HUES6 (cell line): ENCODE data around the gene PARP8.

ENCODE experiments used
- H3K27ac ChIP-seq: 2 replicates; pipeline ENCODE4 v1.7.0; 2013; ENCODE audit warnings: low read depth, mild to moderate bottlenecking, low read length, inconsistent platforms
- H3K27me3 ChIP-seq: 2 replicates; pipeline ENCODE4 v1.6.1; 2013; ENCODE audit warnings: low read length; ENCODE audit not compliant: control insufficient read depth, insufficient read depth
- H3K36me3 ChIP-seq: 2 replicates; pipeline ENCODE4 v1.6.1; 2013; ENCODE audit warnings: low read length; ENCODE audit not compliant: control insufficient read depth, insufficient read depth
- H3K4me1 ChIP-seq: 2 replicates; pipeline ENCODE4 v1.6.1; 2013; ENCODE audit warnings: low read length; ENCODE audit not compliant: control insufficient read depth, insufficient read depth
- H3K4me3 ChIP-seq: 2 replicates; pipeline ENCODE4 v1.5.1; 2013; ENCODE audit warnings: low read depth, low read length
- H3K9ac ChIP-seq: one replicate; pipeline ENCODE4 v1.6.1; 2013; ENCODE audit warnings: mild to moderate bottlenecking, low read length
- H3K9me3 ChIP-seq: 2 replicates; pipeline ENCODE4 v1.6.1; 2013; ENCODE audit warnings: low read depth, low read length; ENCODE audit not compliant: control insufficient read depth, insufficient read depth

PARP8 gene

DNA sequence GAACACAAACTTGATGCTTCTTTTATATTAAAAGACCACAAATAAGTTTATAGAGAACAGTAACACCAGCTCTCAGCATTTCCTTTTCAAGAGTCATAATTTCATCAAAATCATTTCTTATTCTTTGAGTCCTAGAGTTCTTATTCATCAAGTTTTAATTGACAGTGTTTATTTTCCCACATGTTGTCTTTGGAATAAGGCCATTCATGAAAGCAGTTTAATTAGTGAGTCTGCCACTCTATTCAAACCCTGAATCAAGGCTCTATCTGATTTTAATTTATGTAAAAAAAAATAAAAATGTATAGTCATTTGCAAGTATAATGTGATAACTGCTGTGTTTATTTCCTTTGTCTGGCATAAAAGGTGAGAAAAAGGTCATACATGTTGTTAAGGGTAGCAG is 176.7 kb downstream of the PARP8 start:
- Histone ChIP-seq H3K4me1 (no peaks in the 10 kb centered on the region), H3K27ac (no peak overlapping the region), H3K4me3 (no peak overlapping the region), H3K9ac (no peak overlapping the region), H3K27me3 (no peaks in the 10 kb centered on the region), H3K9me3 (no peaks in the 10 kb centered on the region), H3K36me3 (peaks cover 3% of the 10 kb centered on the region; the same call in 1 of the 2 replicates)

DNA sequence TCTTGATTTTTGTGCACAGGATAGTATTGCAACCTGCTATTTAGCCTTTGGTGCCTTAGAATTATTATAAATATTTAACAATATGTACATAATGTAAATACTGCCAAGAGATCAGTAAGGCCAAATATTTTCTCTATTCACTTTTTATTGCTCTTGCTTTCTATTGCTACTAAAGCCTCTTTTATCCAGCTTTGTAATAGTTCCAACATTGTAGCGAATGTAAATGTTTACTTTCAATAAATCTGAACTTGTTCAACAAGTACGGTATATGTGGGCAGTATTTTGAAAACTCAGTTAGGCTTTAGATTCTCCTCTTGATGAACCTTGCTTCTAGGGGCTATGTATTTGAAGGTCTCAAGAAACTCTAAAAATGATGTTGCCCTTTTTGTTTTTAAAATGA is 179.8 kb downstream of the PARP8 start:
- peaks cover 3% of the 10 kb centered on the region; the same call in 1 of the 2 replicates for H3K36me3 ChIP-seq
- H3K27me3 ChIP-seq: no peaks in the 10 kb centered on the region
- H3K27ac ChIP-seq: no peak overlapping the region
- H3K4me1 ChIP-seq: no peaks in the 10 kb centered on the region
- H3K4me3 ChIP-seq: no peak overlapping the region
- H3K9ac ChIP-seq: no peak overlapping the region
- H3K9me3 ChIP-seq: no peaks in the 10 kb centered on the region

DNA sequence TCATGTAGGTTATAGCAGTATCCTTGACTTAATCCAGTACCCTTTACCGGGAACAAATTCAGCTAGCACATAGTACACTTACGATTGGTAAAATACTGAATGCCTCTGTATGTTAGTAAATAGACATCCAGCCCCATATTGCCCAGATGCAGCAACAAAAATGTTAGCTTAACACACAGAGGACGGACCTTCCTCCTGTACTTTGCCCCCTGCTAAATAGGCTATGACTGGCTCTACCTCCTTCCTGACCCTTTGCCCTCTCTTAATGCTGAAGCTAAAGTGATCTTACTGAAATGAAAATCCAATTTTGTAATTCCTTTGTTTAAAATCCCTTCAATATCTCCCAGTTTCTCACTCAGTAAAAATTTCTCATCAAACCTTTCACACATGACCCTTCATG is 183.1 kb downstream of the PARP8 start:
- Histone ChIP-seq H3K4me1 (no peaks in the 10 kb centered on the region), H3K9me3 (no peaks in the 10 kb centered on the region), H3K9ac (no peak overlapping the region), H3K4me3 (no peak overlapping the region), H3K36me3 (no peaks in the 10 kb centered on the region), H3K27ac (no peak overlapping the region), H3K27me3 (no peaks in the 10 kb centered on the region)

DNA sequence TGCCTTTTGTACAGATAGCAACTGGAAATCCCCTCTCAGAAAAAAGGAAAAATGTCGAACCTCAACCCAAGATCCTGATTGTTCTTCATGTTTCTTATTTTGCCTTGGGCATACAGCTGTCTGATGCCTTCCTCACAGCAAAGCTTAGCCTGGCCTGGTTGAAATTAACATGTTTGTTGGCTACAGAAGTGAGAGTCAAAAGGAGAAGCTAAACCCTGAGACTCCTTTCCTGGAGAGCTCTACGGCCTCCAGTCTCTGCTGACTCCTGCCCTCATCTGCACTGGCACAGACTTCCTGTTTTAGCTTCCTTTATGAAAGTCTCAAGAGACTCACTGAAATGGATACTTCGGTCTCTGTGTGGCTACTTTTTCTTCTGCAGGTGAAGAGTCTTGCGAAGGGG is 186.7 kb downstream of the PARP8 start:
- Histone ChIP-seq H3K27ac (no peak overlapping the region), H3K27me3 (no peaks in the 10 kb centered on the region), H3K9me3 (no peaks in the 10 kb centered on the region), H3K4me3 (no peak overlapping the region), H3K4me1 (no peaks in the 10 kb centered on the region), H3K36me3 (no peaks in the 10 kb centered on the region), H3K9ac (no peak overlapping the region)

DNA sequence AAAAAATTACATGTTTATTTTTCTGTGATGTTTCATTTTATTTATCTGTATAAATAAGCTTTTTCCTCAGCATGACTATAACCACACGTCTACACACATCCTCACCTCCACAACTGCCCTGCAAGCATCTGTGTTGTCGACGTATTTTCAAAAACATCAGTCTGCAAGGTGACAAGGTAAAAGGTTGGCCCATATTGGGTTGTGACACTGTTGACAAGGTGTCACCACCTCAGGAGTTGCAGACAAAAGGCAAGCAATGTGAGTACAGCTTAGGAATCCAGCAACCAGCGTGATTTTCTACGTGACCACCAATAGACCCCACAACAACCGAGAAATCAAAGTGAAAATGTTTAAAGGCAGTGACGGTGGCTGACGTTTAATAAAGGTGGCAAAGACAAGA is 187.6 kb downstream of the PARP8 start:
- Histone ChIP-seq H3K4me1 (no peaks in the 10 kb centered on the region), H3K9me3 (no peaks in the 10 kb centered on the region), H3K9ac (no peak overlapping the region), H3K4me3 (no peak overlapping the region), H3K27me3 (no peaks in the 10 kb centered on the region), H3K36me3 (no peaks in the 10 kb centered on the region), H3K27ac (no peak overlapping the region)

DNA sequence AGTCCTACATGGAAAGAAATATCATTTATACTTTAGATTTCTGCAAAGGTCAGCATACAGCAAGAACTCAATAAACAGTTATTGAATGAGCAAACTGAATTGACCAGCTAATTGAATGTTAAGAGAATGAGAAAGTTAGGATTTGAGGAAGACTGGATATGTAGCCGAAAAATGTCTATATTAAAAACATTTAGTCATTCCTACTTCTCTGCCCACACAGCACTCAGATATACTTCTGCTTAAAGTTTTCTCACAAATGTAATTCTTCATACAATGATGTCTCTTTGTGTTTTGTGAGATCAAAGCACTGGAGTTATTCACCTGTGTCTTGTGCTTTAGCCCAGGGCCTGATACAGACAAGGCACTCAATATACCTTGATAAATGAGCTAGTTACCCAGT is 188.6 kb downstream of the PARP8 start:
- Histone ChIP-seq H3K27ac (no peak overlapping the region), H3K27me3 (no peaks in the 10 kb centered on the region), H3K9ac (no peak overlapping the region), H3K9me3 (no peaks in the 10 kb centered on the region), H3K4me1 (no peaks in the 10 kb centered on the region), H3K4me3 (no peak overlapping the region), H3K36me3 (no peaks in the 10 kb centered on the region)

DNA sequence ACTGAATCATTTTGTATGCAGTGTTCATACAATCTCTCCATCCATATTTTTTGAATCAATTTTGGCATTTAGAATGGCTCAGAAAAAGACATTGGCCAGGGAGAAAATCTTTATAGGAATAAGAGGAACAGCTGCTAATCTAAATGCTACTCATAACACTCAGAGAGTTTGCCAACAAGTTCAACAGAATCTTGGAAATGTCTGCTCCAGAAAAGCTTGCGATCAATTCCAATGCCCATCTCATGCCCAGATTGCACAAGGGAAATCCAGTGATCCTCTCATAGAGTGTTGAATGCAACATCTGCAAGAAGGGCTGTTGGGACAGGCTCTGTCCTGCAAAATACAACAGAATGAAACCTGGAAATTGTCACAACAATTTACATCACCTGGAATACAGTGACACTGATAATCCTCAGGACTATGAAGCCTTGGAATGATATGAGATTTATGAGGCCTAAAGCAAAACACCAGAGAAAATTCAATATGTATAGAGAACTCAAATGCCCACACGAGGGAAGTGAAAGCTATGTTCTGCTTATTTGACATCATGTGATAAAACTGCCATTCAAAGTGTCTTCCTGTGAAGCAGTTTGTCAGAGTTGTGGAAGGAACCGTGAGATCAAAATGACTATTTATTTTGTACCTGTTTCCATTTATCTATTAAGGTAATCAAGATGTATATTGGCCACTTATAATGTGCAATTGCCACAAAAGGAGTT is 190.1 kb downstream of the PARP8 start:
- Histone ChIP-seq H3K4me1 (no peaks in the 10 kb centered on the region), H3K9ac (no peak overlapping the region), H3K27ac (no peak overlapping the region), H3K36me3 (no peaks in the 10 kb centered on the region), H3K4me3 (no peak overlapping the region), H3K27me3 (no peaks in the 10 kb centered on the region), H3K9me3 (no peaks in the 10 kb centered on the region)

DNA sequence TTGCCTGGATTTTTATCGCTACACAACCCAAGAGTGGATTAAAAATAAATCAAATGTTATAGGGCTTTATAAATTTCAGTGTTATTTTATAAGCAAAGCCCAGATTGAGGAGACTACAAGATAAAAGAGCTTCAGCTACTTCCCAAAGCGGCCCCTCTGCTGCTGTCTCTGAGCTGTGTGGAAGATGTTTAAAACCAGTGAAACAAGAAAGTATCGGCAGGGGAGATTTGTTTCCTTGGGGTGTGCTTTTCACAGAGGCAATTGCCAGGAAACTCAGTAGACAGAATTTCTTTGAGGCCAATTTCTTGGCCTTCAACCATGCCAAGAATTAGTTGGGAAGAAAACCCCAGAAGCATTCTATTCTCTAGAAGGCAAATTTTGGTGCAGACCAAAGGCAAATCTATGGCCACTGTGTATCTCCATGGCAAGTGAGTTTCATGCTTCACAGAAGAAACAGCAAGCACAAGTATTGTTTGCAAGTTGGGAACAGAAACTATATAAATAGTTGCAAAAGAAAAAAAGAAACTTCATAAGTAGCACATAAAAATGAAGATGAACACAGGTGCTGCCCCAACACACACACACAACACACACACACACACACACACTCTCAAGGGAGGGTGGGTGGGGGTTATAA is 197.2 kb downstream of the PARP8 start:
- Histone ChIP-seq H3K27me3 (no peaks in the 10 kb centered on the region), H3K9ac (no peak overlapping the region), H3K9me3 (no peaks in the 10 kb centered on the region), H3K4me1 (no peaks in the 10 kb centered on the region), H3K36me3 (no peaks in the 10 kb centered on the region), H3K27ac (no peak overlapping the region), H3K4me3 (no peak overlapping the region)

DNA sequence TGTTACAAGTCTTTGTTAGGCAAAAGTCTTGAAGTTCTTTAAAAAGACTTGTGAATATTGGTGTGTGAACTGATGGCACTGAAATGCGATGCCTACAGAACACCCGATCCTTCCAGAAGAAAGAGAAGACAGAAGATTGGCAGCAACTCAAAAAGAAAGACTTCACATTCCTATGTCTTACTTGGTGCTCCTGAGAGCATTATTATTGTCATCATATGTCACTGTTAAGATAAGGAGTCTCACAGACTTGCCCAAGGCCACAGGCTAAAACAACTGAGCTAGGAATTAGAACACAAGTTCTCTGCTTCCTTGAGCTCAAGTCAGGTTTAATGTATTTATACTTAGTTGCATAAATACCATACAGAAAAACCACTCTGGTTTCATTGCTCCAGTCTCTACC is 198.0 kb downstream of the PARP8 start:
- H3K9me3 ChIP-seq: no peaks in the 10 kb centered on the region
- no peak overlapping the region for H3K9ac ChIP-seq
- H3K36me3 ChIP-seq: no peaks in the 10 kb centered on the region
- no peaks in the 10 kb centered on the region for H3K4me1 ChIP-seq
- no peak overlapping the region for H3K4me3 ChIP-seq
- no peaks in the 10 kb centered on the region for H3K27me3 ChIP-seq
- no peak overlapping the region for H3K27ac ChIP-seq

DNA sequence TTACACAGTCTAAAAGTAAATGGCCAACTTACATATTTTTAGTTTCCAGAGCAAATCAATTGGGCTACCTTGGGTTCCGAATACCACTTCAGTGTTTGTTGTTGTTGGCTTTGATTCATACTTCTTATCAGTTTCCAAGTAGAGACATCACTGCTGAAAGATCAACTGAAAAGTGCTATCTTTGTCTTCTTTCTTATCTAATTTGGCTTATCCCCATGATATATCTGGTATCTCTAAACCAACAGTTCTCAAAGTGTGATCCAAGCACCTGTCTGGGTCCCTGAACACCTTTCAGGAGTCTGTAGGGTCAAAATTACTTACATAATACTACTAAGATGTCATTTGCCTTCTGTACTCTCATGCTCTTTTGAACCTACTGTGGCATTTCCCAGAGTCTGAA is 200.0 kb downstream of the PARP8 start:
- Histone ChIP-seq H3K9ac (no peak overlapping the region), H3K4me1 (no peaks in the 10 kb centered on the region), H3K9me3 (no peaks in the 10 kb centered on the region), H3K27me3 (no peaks in the 10 kb centered on the region), H3K36me3 (no peaks in the 10 kb centered on the region), H3K27ac (no peak overlapping the region), H3K4me3 (no peak overlapping the region)

DNA sequence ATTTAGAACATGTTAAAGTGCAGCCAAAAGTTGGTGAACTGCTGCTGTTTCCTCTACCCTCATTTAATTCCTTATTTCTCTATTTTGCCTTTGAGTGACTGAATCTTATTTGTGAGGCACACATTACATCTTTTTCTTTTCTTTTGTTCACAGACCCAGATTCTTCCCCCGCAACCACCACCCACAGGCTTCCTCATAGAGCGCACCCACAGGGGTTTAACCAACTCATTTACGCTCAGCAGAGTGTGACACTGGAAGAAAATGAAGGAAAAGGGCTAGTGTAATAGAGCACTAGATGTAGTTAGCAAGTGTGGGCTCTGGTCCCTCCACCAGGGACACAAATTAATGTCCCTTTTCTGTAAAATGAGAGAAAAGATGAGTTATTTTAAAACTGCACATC is 200.7 kb downstream of the PARP8 start:
- H3K36me3 ChIP-seq: no peaks in the 10 kb centered on the region
- no peak overlapping the region for H3K27ac ChIP-seq
- no peak overlapping the region for H3K4me3 ChIP-seq
- no peaks in the 10 kb centered on the region for H3K27me3 ChIP-seq
- no peaks in the 10 kb centered on the region for H3K4me1 ChIP-seq
- H3K9ac ChIP-seq: no peak overlapping the region
- no peaks in the 10 kb centered on the region for H3K9me3 ChIP-seq
